GM19397 (cell line): Measurements from ENCODE around the gene RAP1A.

Experiments
- ATAC-seq: cut with Tn5 transposase; IDR thresholded peaks from one replicate; pipeline ENCODE4 v1.9.1; 2021; ENCODE audit warnings: mild to moderate bottlenecking, moderate library complexity; ENCODE audit not compliant: unreplicated experiment

Gene RAP1A

DNA sequence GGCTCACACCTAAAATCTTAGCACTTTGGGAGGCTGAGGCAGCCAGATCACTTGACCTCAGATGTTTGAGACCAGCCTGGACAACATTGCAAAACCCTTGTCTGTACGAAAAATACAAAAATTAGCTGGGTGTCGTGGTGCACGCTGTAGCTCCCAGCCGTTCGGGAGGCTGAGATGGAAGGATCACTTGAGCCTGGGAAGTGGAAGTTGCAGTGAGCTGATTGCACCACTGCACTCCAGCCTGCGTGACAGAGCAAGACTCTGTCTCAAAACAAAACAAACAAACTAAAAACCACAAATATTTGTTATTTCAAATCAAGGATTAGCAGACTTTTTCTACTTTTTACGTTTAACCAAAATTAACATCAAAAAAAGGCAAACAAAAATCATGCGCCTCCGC lies 88.3 kb downstream of the RAP1A start:
- no peak for ATAC-seq

DNA sequence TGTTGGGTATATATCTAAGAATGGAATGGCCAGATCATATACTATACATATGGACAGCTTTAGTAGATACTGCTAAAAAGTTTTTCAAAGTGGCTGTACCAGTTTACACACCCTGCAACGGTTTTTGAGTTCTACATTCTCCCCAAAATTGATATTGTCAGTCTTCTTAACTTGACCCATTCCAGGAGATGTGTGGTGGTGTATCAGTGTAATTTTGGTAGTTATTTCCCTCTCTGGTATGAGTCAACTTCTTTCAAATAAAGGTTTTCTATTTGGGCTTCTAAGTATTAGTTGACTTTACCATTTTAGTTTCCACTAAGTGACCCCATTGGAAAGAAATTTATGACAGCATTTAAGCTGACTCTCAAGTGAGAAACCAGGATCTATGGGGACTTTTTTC lies 90.4 kb downstream of the RAP1A start:
- no peak for ATAC-seq

DNA sequence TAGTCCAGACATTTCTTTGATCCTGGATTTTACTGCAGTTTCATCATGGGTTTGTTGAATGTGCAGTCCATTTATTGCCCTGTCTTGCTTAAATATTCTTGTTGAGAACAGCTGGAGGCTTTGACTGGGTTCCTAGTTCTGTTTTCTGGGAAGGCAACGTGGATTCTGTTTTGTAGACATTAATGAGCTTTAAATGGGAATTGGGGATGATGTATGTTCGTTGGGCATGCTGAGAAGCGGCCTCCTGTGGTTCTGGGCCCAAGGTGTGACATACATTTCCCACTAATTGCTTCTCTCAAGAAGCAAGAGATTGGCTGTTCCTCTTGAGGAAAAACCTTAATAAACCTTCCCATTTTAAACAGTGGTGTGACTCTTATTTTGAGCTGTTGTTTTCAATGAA lies 96.7 kb downstream of the RAP1A start:
- no peak for ATAC-seq

DNA sequence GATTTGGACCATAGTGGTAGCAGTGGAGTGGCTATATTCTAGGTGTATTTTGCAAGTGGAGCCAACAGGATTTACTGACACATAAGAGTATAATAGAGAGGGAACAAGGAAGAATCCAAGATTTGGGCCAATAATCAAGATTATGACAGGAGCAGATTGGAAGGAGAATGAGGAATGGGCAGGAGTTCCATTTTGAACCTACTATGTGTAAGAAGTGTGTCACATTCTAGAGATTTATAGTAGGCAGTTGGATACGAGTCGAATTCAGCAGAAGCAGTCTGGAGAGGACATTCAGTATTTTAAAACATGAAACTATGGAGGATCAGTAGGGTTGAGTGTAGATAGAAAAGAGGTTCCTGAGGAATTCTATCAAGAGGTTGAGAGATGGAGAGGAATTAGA lies 97.9 kb downstream of the RAP1A start:
- ATAC-seq, result no peak

DNA sequence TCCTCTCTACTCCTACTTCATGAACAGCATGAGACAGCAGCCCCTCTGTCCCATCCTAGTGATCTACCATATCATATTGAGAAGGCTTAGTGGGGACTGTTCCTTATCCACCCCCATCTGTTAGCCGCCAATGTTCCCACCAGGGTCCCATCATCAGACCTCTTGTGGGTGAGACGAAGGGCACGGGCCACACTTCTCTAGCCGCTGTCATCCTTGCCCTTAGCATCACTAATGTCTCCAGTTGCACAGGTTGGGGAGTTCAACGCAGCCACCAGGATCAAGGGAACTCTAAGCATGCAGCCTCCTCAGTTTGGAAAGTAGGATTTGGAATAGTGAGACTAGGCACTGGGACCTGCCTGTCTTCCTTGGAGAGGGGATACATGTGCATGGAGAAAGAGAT lies 99.5 kb downstream of the RAP1A start:
- ATAC-seq, result no peak

DNA sequence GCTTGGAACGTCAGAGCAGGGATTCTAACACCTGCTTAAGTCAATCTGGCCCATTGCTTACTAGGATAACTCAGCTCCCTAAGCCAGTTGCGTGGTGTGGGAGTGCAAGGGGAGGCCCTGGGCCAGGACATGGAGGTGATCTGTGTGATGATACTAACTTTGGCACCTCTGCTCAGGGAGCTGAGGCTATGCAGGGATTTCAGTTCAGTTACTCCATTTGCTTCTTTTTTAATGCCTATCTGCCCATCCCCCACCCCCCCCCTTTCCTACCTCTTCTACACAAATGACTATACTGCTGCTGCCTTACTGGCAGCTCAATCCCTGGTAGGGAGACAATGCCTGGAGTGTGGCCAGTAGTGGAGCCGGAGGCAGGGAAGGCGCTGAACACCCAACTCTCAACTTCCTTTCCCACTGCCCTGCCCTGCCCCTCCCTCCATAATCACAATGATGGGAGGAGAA lies 100.1 kb downstream of the RAP1A start:
- no peak for ATAC-seq

DNA sequence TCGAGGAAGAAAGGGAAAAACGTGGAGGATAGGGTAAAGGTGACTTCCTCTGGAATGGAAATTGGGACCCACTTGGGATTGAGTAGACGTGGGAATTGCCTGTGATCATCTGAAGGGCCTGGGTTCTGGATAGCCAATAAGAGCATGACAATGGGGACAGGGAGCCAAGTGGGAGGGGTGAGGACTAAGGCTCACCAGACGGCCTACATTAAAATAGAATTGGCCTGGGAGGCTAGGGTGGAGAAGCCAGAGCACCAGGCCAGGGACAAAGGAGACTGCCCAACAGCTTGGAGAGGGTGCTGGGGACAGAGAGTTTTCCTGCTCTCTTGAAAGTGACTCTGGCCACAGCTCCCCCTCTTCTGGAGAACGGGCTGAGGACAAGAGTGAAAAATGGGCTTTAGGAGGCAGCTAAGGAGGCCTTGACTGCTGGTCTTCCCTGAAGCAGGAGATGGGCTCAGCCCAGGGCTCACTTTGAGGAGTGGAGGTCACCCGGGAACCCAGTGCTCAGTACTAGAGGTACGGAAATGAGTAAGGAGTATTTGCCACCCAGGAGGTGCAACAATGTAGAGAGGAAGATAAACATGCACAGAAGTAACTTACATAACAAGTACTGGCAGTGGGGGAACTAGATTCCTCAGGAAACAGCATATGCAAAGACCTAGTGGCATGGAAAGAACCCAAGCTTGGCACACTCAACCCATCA lies 100.8 kb downstream of the RAP1A start:
- ATAC-seq, result no peak

DNA sequence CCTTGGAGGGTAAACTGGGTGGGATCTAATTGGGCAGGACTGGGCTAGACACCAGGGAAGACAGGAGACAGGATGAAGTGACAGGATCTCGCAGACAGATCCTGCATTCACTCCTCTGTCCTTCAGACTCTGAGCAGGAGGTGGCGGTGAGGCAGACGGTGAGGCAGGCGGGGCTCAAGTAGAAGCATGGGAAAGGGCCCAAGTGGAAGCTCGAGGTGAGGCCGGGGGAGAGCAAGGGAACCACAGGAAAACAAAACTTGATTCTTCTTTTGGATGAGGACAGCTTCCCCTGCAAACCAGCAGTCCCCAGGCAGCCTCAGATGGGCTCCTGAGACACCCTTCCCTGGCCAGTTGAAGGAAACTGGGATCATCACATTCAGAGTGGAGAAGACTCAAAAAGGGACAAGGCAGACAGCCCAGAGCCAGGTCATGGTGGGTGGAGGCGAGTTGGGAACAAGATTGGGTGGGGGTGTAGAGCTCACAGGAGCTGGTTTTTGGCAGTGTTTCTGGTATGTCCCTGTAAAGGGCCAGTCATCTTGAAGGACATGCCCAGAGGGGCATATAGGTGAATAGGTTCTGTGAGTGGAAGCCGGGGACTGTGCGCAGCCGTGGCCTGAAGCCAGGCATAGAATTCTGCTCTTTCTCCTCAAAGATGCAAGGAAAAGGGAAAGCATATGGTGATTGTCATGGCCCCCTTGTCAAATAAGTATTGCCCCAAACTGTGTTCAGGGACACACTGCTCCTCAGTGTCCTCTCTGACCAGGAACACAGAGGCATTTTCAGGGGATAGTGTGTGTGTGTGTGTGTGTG lies 101.6 kb downstream of the RAP1A start:
- ATAC-seq, result no peak

DNA sequence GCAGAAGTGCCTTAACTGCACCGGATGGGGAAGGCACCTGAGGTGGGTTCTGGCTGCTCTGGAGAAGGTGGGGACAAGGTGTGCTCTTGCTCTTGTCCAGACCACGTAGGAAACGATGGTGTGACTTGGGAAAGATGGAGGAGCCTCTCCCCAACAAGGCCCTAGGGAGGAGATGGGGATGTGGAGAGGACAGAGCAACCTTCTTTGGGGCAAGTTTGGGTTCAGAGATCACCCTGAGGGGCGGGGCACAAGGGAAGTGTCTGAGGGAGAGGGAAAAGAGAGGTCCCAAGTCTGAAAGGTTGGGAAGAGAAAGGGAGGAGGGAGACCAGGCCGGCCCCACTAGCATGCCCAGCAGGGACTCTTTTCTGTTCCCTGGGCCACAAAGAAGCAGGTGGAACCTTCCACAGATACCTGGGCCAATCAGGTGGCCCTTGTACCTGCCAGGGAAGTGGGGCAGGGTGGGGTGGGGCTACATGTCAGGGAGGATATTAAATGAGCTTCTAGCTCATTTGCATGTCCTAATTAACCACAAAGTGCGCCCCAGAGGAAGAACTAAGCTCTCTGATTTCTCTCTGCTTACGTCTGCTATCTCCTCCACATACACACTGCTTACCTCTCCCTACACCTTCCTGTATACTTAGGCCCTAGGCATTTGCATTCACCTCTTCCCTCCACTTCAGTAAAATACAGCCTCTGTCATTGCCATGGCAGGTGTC lies 103.7 kb downstream of the RAP1A start:
- ATAC-seq, result no peak

DNA sequence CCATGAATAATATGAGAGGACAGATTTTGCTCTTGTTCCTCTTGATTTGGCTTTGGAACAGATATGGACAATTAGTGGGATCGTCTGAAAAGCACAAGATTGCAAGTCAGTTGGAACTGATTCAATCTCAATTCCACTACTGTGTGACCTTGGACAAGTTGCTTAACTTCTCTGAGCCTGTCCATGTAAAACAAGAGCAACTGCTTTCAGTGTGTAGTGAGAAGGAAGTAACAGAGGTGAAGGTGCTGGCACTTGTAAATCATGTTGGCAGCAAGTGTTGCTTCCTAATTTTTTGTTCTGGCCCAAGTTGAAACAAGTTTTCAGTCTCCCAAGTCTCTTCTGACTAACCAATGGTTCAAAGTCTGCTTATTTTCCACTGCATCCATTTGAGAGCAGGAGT lies 104.3 kb downstream of the RAP1A start:
- ATAC-seq, result no peak

DNA sequence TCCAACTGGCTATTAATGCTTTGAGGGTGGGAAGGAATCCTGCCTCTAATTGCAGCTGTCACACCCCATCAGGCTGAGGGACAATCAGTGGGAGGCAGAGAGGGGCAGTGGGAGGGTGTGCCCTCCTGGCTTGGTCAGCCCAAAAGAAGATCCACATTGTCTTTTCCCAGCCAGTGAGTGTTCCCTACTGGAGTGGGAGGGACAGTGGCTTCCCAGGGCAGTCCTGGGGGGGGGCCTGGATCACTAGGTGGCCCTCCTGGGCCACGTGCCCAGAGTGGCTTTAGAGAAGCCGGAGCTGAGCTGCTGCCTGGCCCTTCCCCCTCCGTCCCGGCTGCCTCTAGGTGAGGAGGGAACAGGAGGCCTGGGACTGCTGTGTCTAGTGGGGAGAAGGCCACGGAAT lies 105.6 kb downstream of the RAP1A start:
- no peak for ATAC-seq

DNA sequence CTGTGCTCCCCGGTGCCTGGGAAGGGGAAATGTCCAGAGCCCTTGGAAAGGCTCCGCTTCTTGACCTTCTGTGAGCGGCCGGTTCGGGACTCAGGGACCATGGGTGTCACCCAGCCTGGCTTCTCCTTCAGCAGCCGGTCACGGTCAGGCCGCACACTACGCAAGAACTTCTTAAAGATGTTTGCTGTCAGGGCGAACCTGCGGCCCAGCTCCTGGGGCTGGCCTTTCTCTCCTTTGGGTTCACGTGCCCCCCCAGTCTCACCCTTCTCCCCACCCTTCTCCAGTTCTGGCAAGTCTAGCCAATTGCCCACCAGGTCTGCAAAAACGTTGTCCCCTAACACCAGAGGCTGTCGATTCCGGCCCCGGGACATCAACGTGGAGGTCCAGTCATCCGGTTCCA lies 107.5 kb downstream of the RAP1A start:
- no peak for ATAC-seq

DNA sequence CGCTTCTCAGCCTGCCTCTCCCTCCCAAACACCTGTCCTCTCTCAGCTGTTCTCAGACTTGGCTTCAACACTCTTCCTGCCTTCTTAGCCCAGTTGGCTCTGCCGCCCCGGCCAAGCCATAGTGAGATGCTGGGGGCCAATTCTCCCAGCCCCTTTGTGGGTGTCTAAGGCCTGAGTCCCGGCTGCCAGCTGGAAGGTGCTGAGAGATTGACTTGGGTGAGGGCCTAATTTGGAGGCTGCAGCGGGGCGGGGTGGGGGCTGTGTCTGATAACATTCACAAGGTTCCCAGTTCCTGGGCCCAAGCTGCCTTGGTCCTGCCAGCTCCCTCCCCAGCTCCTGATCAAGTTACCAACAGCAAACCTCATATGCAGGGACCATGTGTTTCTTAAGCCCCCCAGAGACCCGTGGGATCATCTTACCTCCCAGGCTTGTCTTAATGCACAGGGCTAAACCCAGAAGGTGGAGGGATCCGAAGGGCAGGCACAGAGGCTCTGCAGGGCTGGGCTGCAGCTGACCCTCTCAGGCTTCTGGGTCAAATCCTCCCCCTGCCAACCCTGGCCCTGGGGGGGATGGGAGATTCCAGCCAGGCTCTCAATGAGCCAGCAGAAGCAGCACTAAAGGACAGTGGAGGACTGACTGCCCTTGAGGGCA lies 109.8 kb downstream of the RAP1A start:
- no peak for ATAC-seq

DNA sequence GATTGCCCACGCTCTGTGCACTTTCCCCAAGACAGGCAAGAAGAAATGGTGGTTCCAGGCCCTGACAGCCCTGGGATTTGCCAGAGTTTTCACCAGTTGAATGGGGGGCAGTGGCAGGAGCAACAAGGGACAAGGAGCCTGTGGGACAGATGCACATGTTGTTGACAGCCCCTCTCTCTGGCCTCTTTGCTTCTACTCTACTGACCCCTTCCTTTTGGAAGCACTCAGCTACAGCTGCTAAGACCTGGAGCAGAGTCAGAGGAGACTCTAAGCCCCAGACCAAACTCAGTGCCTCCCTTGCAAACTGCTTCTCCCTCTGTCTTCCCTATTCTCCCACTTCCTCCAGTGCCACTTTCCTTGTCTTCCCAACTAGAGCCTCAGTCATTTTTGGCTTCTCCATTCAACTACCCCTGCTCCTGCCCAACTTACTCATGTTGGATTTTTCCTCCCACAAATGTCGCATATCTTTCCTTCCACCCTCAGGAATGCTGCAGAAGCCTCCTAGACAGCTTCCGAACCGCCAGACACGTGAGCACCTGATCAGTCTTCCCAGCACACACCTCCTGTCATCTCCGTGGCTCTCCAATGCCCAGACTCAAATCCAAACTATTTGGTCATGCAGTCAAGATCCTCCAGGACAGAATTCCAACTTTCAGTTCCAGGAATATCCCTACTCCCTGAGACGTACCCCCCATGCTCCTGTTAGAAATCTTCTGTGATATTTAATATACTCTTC lies 110.5 kb downstream of the RAP1A start:
- no peak for ATAC-seq

DNA sequence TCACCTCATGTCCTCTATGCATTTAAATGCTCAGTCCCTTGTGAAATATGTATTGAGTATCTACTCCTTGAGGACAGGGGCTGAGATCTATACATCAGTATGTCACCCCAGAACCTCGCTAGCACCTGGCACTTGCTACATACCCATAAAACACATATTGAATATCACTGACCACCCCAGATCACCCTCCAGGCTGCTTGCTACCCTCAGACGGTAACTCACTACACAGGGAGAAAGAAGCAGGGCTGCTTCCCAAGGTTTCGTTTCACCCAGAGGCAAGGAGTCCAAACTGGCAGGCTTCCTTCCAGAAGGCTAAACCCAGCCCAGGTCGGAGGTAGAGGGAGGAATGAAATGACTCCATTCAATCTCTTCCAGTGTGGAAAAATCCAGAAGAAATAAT lies 111.1 kb downstream of the RAP1A start:
- ATAC-seq, result no peak

DNA sequence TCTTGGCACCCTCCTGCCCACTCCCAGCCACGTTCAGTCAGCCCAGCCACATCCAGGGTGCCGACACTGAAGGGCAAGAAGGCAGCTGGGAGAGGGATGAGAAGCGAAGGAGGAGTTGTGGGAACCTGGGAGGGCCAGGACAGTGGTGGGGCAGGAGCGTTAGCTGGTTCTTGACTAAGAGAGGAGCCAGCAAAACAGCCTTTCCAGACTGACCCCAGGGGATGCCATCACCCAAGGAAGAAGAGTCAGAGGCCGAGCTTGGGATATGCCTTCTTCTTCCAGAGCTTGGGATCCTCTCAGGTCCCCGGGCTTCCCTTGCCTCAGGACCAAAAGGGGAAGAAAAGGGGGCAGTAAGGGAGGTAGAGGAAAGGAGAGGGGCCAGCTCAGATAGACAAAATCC lies 112.4 kb downstream of the RAP1A start:
- no peak for ATAC-seq

DNA sequence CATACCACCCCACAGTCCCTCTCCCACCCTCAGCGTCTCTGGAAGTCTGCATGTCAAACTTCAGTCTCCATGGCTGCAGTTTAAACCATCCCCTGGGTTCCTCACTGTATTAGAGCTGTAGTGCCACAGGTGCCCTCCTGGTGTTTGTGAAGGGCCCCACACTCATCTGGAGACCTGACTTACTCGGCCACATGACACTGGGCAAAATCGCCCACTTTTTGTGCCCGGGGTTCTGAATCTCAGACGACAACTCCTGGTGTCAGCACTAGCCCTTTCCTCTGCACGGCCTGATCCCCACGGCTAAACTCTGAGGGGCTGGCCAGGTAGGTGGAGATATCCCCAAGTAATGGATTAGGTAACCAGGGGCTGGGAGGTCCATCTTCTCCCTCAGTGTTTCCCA lies 113.1 kb downstream of the RAP1A start:
- ATAC-seq, result no peak

DNA sequence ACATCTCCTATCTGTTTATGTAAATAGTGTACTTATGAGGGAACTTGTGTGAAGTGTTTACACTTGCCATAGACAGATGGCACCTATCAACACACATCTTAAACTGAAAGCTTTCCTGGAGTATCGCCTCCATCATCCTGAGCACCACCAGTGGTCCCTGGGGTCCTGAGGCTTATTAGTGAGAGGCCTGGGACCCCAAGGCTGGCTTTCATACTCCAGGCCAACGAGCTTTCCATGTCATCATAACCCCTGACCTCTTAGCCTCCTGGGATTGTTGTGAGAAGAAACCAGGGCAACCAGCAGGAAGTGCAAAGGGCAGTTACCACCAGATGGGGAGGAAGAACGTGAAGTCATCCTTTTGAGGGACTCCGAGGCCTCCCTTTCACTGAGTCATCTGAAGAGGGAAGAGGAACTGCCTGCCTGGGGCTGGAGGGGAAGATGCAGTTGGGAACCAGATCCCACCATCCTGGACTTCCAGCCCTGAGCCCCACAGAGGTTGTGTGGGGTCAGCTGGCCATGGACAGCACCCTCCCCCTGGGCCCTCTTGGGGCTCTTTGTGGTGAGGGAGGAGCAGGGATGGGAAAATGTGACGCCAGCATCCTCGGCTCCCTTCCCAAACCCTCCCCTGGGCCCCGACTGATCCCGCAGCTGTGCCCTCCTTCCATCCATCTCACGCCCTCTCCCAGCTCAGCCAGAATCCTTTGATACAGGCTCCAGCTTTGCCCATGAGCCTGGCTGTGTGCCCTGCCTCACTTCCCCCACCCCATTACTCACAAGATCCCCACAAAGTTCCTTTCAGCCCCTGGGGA lies 113.8 kb downstream of the RAP1A start:
- no peak for ATAC-seq

DNA sequence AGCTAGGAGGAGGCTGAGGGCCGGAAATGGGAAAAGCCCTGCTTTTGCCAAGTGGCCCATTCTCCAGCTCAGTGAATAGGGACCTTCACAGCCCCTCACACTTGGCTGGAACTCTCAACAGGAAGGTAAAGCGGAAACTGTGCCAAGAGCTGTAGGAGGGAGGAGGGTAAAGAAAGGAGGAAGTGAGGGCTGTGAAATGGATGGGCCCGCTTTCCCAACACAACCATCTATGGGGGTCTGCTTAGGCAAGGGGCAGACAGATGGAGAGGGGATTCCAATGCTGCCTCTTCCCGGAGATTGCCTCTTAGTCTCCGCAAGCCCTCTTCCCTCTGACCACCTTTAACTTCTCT lies 114.4 kb downstream of the RAP1A start:
- no peak for ATAC-seq

DNA sequence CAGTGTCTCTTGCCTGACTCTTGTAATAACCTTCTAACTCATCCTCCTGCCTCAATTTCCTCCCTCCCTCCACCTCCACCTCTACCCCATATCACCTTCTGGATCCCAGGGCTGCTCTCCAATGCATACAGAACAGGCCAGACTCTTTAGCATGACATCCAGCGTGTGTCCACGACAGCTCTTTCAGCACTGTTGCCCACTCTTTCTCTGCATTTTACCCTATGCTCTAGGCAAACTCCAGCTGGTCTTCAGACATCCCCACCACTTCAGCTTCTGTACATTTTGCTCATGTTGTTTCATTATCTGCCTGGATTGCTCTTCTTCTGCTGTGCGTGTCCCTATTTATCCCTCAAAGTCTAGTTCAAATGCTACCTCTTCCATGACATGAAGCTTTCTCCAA lies 114.8 kb downstream of the RAP1A start:
- ATAC-seq, result no peak
